Type B pancreatic cell (in vitro differentiated cells): Measurements from ENCODE around the gene ZC3H15. TPM values are rescaled to one million over a fixed set of nuclear protein-coding genes. Genes with fewer than 3 reads are reported as not detected.

ENCODE experiments used
- DNase-seq: peaks from one replicate; pipeline ENCODE4 v3.0.0; 2021; ENCODE audit warnings: mixed read lengths; ENCODE audit not compliant: unreplicated experiment; ENCODE audit errors: extremely low spot score
- H3K27ac Mint-ChIP-seq: 2 replicates; pipeline ENCODE4 v1.8.0; 2021; ENCODE audit warnings: mild to moderate bottlenecking, mixed read lengths
- H3K27me3 Mint-ChIP-seq: 2 replicates; pipeline ENCODE4 v1.8.0; 2021; ENCODE audit warnings: mixed read lengths
- H3K36me3 Mint-ChIP-seq: 2 replicates; pipeline ENCODE4 v1.8.0; 2021; ENCODE audit warnings: mixed read lengths
- H3K4me1 Mint-ChIP-seq: one replicate; pipeline ENCODE4 v1.8.0; 2021; ENCODE audit warnings: mixed read lengths; ENCODE audit not compliant: unreplicated experiment
- H3K4me3 Mint-ChIP-seq: 2 replicates; pipeline ENCODE4 v1.8.0; 2021; ENCODE audit warnings: mild to moderate bottlenecking, mixed read lengths
- H3K9me3 Mint-ChIP-seq: 2 replicates; pipeline ENCODE4 v1.8.0; 2021; ENCODE audit warnings: mixed read lengths
- CTCF ChIP-seq: fragments of 200-600 bp; sonication (generic); conservative IDR thresholded peaks from 2 replicates; pipeline ENCODE4 v1.5.0; 2021; ENCODE audit warnings: antibody characterized with exemption, mild to moderate bottlenecking
- total RNA-seq: library from RNA; stranded (reverse); gene quantifications from 2 replicates; pipeline ENCODE4 v1.2.1, GENCODE V29; 2021; ENCODE audit warnings: low replicate concordance

The ZC3H15 gene
- total RNA-seq, 1 donor from 2014 or later = 67.2 TPM

GRCh38 chr2:186484062-186484735, 1.9 kb upstream of the ZC3H15 start:
- no peak for TF ChIP-seq CTCF
- Mint-ChIP-seq H3K36me3 (peaks cover 10% of the 10 kb centered on the region), H3K27me3 (no peaks in the 10 kb centered on the region), H3K4me3 (peak overlapping the region; percentile 99), H3K27ac (peak overlapping the region; percentile 99), H3K4me1 (peaks cover 31% of the 10 kb centered on the region), H3K9me3 (no peaks in the 10 kb centered on the region)
- DNase-seq = no peak

GRCh38 chr2:186485576-186485870, 537 bp upstream of the ZC3H15 start:
- Mint-ChIP-seq H3K4me3 (peak overlapping the region; percentile 99), H3K27ac (peak overlapping the region; percentile 99), H3K4me1 (peaks cover 42% of the 10 kb centered on the region), H3K36me3 (peaks cover 10% of the 10 kb centered on the region), H3K27me3 (no peaks in the 10 kb centered on the region), H3K9me3 (no peaks in the 10 kb centered on the region)
- no peak for TF ChIP-seq CTCF
- no peak for DNase-seq

GRCh38 chr2:186486651-186487647, 889 bp downstream of the ZC3H15 start:
- DNase-seq = no peak
- H3K4me3 Mint-ChIP-seq = peak overlapping the region; percentile 99

GRCh38 chr2:186493564-186494085, 7.6 kb downstream of the ZC3H15 start:
- Mint-ChIP-seq H3K27me3 (no peaks in the 10 kb centered on the region), H3K36me3 (peaks cover 18% of the 10 kb centered on the region), H3K9me3 (no peaks in the 10 kb centered on the region), H3K4me1 (peaks cover 39% of the 10 kb centered on the region), H3K4me3 (peak overlapping the region; percentile 10), H3K27ac (peak overlapping the region; percentile 84)
- no peak for TF ChIP-seq CTCF
- no peak for DNase-seq

More at GRCh38 chr2:186486651-186487647, 889 bp downstream of the ZC3H15 start:
- peak overlapping the region; percentile 99 for H3K27ac Mint-ChIP-seq
- peaks cover 55% of the 10 kb centered on the region for H3K4me1 Mint-ChIP-seq
- H3K27me3 Mint-ChIP-seq = no peaks in the 10 kb centered on the region
- peaks cover 10% of the 10 kb centered on the region for H3K36me3 Mint-ChIP-seq
- no peaks in the 10 kb centered on the region for H3K9me3 Mint-ChIP-seq
- no peak for TF ChIP-seq CTCF

GRCh38 chr2:186496401-186496800, 10.3 kb downstream of the ZC3H15 start:
- Mint-ChIP-seq H3K4me3 (no peak overlapping the region), H3K36me3 (peaks cover 25% of the 10 kb centered on the region), H3K27ac (no peak overlapping the region), H3K27me3 (no peaks in the 10 kb centered on the region), H3K4me1 (peaks cover 21% of the 10 kb centered on the region), H3K9me3 (no peaks in the 10 kb centered on the region)
- no peak for TF ChIP-seq CTCF
- DNase-seq = no peak
